Activated CD4-positive, alpha-beta T cell treated with anti-CD3 and anti-CD28 coated beads for 24 hours (primary cell): Measurements from ENCODE around the gene ELP6.
A peak's percentile ranks its signal among the peaks of the same experiment; 100 is the strongest.
"Not testable (repeated sequence)": the region's sequence is repeated elsewhere in the genome, so short reads cannot be mapped to it uniquely, and the experiment has no call there.

Source experiments
- DNase-seq, 2 donors: peaks; one replicate each; pipeline ENCODE4 v3.0.0-alpha.2; 2020; ENCODE audit warnings: low read depth in 2 of 2

ELP6 gene

GRCh38 chr3:47512416-47513124 is 942 bp downstream of the ELP6 start:
- no peak for DNase-seq

DNA sequence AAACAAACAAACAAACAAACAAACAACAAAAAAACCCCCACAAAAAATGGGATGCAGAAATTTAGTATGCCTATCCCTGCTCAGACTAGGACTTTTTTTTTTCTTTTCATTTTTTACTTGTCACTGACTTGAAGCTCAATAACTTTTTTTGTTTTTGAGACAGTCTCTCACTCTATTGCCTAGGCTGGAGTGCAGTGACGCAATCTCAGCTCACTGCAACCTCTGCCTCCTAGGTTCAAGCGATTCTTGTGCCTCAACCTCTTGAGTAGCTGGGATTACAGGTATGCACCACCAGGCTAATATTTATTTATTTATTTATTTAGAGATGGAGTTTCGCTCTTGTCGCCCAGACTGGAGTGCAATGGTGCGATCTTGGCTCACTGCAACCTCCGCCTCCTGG is 8.2 kb downstream of the ELP6 start:
- not testable (repeated sequence) for DNase-seq

DNA sequence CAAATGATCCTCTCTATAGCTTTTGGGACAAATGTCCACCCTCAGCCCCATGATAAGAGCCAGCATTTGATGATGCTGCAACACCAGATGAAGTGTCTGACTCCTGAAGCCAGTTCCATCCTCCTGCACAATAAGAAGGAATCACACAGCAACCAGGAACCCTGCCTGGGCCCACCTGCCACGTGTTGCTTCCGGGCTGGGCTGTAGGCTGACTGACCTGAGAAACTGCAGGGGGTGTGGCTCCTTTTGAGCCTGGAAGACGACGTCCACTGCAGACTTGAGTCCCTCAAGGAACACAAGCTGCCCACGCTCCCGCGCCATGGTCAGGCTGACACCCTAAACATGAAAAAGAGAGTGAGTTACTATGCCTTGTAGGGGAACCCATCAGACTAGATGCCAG is 9.4 kb downstream of the ELP6 start:
- DNase-seq, result no peak

DNA sequence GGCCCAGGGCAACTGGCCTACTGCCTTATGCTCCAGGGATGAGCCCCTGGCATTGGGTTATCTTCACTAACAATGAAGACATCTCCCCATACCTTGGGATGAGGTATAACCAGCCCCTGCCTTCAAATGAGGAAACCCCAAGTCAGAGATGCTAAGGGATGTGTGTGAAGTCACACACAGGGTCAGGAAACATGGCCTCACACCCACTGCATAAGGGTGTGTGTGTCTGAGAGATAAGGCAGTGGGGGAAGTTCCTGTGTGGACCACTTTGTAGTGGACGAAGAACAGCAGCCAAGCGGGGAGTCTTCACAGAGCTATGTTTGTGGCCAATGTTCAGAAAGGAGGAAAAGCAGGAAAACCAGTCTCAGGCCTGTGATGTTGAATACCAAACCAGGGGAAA is 10.5 kb downstream of the ELP6 start:
- no peak for DNase-seq

DNA sequence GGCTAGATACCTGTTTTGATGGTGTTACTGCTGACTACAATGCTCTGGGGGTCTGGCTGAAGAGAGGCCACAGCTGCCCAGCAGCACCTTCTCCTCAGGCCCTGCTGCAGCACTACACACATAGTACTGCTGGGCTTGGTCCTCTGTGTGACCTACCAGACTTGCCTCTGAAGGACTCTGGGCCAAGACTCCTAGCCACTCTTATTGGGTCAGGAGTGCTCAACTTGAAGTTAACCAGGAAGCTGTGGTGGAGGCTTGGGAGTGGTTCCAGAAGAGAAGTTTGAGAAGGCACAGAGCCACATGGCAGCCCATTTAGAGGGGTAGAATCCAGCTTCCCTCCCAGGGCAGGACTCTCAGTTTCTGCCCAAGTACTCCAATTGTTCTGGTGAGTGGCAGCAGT is 16.6 kb downstream of the ELP6 start:
- no peak for DNase-seq

GRCh38 chr3:47495886-47496285 is 17.6 kb downstream of the ELP6 start:
- DNase-seq, result no peak

- DNase-seq, result no peak
Measured at GRCh38 chr3:47495111-47495510, 18.4 kb downstream of the ELP6 start.

GRCh38 chr3:47491777-47492176 is 21.7 kb downstream of the ELP6 start:
- DNase-seq, result no peak

DNA sequence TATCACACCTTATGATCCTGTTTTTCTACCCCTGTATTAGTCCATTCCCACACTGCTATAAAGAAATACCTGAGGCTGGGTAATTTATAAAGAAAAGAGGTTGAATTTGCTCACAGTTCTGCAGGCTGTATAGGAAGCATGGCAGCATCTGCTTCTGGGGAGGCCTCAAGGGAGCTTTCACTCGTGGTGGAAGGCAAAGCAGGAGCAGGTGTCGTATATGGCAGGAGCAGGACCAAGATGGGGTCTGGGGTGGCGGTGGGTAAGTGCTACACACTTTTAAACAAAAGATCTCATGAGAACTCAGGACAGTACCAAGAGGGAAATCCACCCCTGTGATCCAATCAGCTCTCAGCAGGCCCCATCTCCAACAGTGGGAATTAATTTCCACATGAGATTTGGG is 22.3 kb downstream of the ELP6 start:
- DNase-seq, result no peak

DNA sequence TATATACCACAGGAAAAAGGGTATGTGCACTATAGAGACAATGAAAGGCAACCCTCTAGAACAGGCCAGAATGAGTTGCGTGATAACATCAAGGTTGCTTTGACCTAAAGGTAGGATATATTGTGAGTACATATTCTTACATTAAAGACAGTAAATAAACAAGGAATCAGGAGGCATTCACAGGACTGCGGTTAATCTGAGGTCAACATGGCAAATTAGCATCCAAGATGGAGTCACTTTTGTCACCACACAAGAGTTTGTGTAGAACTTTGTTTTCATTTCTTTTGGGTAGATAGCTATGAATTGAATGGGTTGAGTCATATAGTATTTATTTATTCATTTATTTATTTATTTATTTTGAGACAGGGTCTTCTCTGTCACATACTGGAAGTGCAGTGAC is 26.2 kb downstream of the ELP6 start:
- no peak for DNase-seq

DNA sequence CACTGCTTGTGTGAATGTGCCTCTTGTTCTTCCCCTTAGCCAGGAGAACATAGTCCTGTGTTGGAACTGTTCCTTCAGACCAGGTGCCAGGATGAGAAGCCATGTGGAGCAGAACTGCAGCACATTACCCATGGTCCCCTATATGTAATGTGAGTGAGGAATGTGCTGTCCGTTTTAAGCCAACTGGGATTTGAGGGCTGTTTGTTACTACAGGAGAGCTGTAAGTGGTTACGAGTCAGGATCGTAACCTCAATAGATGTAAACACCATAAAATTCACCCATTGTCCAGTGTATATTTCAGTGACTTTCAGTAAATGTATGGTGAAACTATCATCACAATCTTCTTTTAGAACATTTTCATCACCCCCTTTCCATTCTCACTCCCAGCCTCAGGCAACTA is 27.7 kb downstream of the ELP6 start:
- no peak for DNase-seq

- DNase-seq, result no peak
Measured at GRCh38 chr3:47482366-47482765, 31.1 kb downstream of the ELP6 start.

- not testable (repeated sequence) for DNase-seq
Measured at GRCh38 chr3:47481763-47482162, 31.7 kb downstream of the ELP6 start.

- DNase-seq, result not testable (repeated sequence)
Measured at GRCh38 chr3:47480267-47480666, 33.2 kb downstream of the ELP6 start.

- DNase-seq, result no peak
Measured at GRCh38 chr3:47479826-47480160, 33.7 kb downstream of the ELP6 start.

DNA sequence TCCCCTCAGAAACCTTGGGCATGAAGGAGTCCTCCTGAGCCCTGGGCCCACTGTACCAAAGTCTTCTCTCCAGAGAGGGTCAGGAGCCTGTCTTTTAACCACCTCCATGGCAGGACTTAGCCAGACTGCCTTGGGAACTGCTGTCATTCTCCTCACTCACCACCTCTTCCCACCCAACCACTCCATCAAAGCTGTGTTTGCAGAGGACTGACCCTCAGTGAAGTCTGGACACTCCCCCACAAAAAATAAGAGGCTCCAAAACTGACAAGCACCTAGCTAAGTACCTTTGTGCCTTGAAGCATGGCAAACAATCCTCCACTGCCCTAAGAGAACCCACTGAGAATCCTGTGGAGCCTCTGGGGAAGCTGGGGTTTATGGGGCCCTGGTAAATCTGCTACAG is 35.5 kb downstream of the ELP6 start:
- no peak for DNase-seq

- DNase-seq, result no peak
Measured at GRCh38 chr3:47476644-47477199, 36.8 kb downstream of the ELP6 start.

- no peak for DNase-seq
Measured at GRCh38 chr3:47476330-47476626, 37.2 kb downstream of the ELP6 start.

- peak; percentile 95 for DNase-seq
Measured at GRCh38 chr3:47475570-47476329, 37.8 kb downstream of the ELP6 start, which contains the start of gene SCAP. Gene SCAP, minus strand, starts transcription at chr3:47475941. Its CDS starts 32,948 bp downstream, at chr3:47442993.

GRCh38 chr3:47475029-47475569 is 38.4 kb downstream of the ELP6 start:
- DNase-seq, result no peak

DNA sequence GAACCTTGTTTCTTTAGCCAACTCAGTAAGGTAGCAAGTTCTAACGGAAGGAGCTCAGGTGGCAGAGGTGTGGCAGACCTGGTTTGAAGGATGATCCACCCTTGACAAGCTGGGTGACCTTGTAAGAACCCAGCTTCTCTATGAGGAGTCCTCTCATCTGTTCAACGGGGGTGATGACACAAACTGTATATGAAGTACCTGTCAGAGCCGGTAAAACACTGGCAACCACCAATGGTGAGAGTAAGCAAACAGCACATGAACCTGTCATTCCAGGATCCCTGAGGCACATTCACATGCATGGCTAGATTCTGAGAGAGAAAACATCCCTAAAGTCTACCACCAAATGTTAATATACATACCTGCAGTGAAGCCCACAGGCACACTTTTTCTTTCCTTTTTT is 40.1 kb downstream of the ELP6 start:
- no peak for DNase-seq

DNA sequence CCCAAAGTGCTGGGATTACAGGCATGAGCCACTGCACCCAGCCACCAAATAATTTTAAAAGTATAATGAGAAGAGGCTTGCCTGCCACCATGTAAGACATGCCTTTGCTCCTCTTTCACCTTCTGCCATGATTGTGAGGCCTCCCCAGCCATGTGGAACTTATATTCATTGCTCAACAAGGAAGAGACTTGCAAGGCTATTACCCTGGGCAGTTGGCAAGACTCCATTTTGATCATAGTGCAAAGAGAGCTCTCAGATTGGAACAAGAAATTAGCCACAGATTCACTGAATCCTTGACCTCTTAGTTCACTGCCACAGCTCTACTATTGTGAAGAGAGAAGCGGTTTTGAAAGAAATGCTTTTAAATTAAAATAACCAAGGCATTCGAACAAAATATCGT is 43.9 kb downstream of the ELP6 start:
- no peak for DNase-seq

DNA sequence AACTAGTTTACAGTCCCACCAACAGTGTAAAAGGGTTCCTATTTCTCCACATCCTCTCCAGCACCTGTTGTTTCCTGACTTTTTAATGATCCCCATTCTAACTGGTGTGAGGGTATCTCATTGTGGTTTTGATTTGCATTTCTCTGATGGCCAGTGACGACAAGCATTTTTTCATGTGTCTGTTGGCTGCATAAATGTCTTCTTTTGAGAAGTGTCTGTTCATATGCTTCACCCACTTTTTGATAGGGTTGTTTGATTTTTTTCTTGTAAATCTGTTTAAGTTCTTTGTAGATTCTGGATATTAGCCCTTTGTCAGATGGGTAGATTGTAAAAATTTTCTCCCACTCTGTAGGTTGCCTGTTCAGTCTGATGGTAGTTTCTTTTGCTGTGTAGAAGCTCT is 45.2 kb downstream of the ELP6 start:
- not testable (repeated sequence) for DNase-seq
